Ishikawa (cell line): ENCODE measurements around the gene RBBP6.
A peak's percentile ranks its signal among the peaks of the same experiment; 100 is the strongest.

Experiments
- CEBPB ChIP-seq: IDR thresholded peaks from 2 replicates; pipeline ENCODE4 v1.6.1; 2012
- CREB1 ChIP-seq: IDR thresholded peaks from 2 replicates; pipeline ENCODE4 v1.6.1; 2012; ENCODE audit warnings: low read depth
- EGR1 ChIP-seq: IDR thresholded peaks from 2 replicates; pipeline ENCODE4 v1.6.1; 2012
- EP300 ChIP-seq: IDR thresholded peaks from 2 replicates; pipeline ENCODE4 v1.6.1; 2012; ENCODE audit warnings: borderline replicate concordance
- MAX ChIP-seq: IDR thresholded peaks from 2 replicates; pipeline ENCODE4 v1.6.1; 2012
- NFIC ChIP-seq: IDR thresholded peaks from 2 replicates; pipeline ENCODE4 v1.6.1; 2012
- RAD21 ChIP-seq: IDR thresholded peaks from 2 replicates; pipeline ENCODE4 v1.6.1; 2012; ENCODE audit warnings: low read depth
- REST ChIP-seq: IDR thresholded peaks from 2 replicates; pipeline ENCODE4 v1.6.1; 2012; ENCODE audit warnings: low read depth, mild to moderate bottlenecking
- TAF1 ChIP-seq: IDR thresholded peaks from 2 replicates; pipeline ENCODE4 v1.6.1; 2012; ENCODE audit warnings: low read depth, mild to moderate bottlenecking
- TCF12 ChIP-seq: IDR thresholded peaks from 2 replicates; pipeline ENCODE4 v1.6.1; 2012; ENCODE audit warnings: low read depth
- TEAD4 ChIP-seq: IDR thresholded peaks from 2 replicates; pipeline ENCODE4 v1.6.1; 2012
- USF1 ChIP-seq: IDR thresholded peaks from 2 replicates; pipeline ENCODE4 v1.6.1; 2012
- YY1 ChIP-seq: IDR thresholded peaks from 2 replicates; pipeline ENCODE4 v1.6.1; 2012; ENCODE audit warnings: low read depth
- ZBTB7A ChIP-seq: IDR thresholded peaks from 2 replicates; pipeline ENCODE4 v1.6.1; 2012; ENCODE audit warnings: low read depth

Gene RBBP6

GRCh38 chr16:24504472-24505345, 34.7 kb upstream of the RBBP6 start:
- peak; percentile 85 for TF ChIP-seq RAD21
- TF ChIP-seq ZBTB7A, result no peak

GRCh38 chr16:24505959-24506358, 33.4 kb upstream of the RBBP6 start:
- TF ChIP-seq YY1, result no peak
- no peak for TF ChIP-seq CREB1
- TF ChIP-seq TEAD4, result no peak
- TF ChIP-seq REST, result no peak
- TF ChIP-seq TAF1, result no peak

- no peak for TF ChIP-seq EGR1
Measured at GRCh38 chr16:24507959-24508480, 31.3 kb upstream of the RBBP6 start.

- TF ChIP-seq REST (no peak), CREB1 (no peak), USF1 (no peak), TAF1 (no peak), RAD21 (no peak), MAX (no peak), CEBPB (no peak), YY1 (no peak)
Measured at GRCh38 chr16:24508614-24509013, 30.8 kb upstream of the RBBP6 start.

GRCh38 chr16:24509536-24509935, 29.8 kb upstream of the RBBP6 start:
- TF ChIP-seq USF1, result no peak
- no peak for TF ChIP-seq MAX
- no peak for TF ChIP-seq REST
- TF ChIP-seq ZBTB7A, result no peak
- TF ChIP-seq NFIC, result no peak
- no peak for TF ChIP-seq EGR1
- no peak for TF ChIP-seq TCF12
- TF ChIP-seq YY1, result no peak
- no peak for TF ChIP-seq CREB1

- peak; percentile 81 for TF ChIP-seq USF1
- TF ChIP-seq TAF1, result no peak
- no peak for TF ChIP-seq YY1
- TF ChIP-seq TEAD4, result no peak
- TF ChIP-seq CREB1, result no peak
- TF ChIP-seq EP300, result no peak
Measured at GRCh38 chr16:24511174-24511573, 28.2 kb upstream of the RBBP6 start.
